GM21737 (cell line): ENCODE data around the gene LLPH.

Experiments
- ATAC-seq: cut with Tn5 transposase; IDR thresholded peaks from one replicate; pipeline ENCODE4 v1.9.1; 2021; ENCODE audit warnings: mild to moderate bottlenecking, moderate library complexity; ENCODE audit not compliant: unreplicated experiment

Gene LLPH

DNA sequence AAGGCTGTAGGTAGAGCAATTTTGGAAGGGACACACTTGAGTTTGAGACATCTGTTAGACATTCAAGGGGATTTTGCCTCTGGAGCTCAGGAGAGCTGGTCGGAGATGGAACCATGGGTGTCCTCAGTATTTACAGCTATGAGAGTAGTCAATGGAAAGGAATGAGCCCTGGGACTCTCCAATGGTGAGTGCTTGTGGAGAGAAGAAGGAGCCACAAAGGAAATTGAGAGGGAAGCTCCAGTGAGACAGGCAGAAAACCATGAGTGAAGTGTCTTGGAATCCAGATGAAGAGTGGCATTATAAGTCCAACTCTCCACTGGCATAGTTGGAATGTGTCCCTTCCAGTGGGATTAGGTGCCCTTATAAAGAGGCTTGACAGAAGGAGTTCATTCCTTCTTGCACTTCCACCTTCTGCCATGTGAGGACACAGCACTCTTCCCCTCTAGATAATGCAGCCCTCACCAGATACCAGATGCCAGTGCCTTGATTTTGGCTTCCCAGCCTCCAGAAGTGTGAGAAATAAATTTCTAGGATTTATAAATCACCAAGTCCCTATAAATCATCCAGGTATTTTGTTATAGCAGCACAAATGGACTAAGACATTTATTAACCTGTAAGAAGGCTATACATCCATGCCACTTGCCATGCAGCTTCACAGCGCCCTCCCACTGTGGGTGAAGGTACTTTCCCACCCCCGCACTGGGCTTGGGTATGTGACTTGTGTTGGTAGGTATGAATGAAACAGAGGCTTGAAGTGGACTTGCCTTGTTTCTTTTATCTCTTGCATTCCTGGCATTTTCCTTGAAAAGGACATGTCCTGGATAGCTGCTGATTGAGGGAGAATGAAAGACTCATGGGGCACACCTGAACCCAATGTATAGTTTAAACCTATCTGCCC lies 27.3 kb downstream of the LLPH start:
- ATAC-seq = no peak

DNA sequence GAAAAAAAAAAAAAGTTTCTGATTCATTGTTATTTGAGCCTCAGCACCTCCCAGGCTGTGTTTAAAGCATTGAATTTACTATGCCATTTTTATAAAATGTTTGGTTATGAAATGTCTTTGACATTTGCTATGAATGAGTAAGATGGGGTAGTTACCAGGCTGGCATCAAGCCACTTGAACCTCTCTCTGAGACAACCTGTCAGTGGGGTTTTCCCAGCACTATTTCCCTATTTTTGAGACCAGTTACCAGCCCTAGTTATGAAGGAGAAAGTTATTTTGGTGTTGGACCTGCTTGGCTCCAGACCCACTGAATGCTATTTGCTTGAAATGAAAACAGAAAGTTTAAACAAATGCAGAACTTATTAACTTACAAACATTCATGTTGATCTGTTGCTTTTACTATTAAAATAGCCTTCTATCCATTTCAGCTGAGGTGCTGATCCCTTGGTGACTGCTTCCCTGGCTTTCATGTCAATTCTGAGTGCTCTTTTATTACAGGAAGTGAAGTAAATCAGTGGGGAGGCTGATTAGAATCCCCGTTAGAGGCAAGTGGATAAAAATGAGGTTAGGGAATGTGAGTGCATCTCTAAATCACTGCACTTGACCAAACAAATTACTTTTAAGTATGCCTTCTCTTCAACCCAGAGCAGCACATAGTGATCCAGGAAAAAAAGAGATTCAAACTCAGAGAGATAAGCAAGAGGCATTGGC lies 37.8 kb downstream of the LLPH start:
- ATAC-seq = no peak

DNA sequence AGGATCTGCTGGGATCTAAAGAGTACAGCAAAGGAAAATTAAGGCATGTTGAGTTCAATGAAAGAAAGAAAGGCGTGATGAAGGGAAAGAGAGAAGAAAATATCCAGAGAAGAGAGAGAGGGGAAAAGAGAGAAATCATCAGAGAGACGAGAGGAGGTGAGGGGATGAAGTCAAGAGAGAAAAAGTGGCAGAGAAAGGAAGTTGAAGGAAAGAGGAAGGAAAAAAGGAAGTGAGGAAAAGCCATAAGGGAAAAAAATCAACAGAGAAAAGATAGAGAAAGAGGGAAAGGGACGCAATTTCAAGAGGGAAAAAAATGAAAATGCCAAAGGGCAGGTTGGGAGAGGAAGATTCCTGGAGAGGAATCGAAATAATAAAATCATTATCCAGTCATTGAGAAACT lies 40.4 kb downstream of the LLPH start:
- ATAC-seq = no peak

DNA sequence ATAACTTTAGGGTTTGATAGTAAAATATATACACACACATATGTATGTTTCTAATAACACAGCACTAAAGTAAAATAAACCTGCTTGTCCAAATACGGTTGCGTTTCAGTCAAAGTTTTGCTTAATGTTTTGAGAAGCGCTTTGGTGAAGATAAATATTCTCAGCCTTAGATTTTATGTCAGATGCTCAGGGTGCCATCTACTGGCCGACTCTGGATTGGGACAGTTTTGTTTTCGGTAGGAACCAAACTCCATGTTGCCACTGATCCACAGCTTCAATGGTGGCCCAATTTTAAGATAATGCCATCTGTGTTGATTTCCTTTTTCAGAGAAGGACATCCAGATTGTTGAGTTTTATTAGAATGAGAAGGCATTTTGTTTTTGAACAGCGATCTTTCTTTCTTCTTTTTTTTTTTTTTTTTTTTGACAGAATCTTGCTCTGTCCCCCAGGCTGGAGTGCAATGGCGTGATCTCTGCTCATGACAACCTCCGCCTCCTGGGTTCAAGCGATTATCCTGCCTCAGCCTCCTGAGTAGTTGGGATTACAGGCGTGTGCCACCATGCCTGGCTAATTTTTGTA lies 43.1 kb downstream of the LLPH start:
- no peak for ATAC-seq

DNA sequence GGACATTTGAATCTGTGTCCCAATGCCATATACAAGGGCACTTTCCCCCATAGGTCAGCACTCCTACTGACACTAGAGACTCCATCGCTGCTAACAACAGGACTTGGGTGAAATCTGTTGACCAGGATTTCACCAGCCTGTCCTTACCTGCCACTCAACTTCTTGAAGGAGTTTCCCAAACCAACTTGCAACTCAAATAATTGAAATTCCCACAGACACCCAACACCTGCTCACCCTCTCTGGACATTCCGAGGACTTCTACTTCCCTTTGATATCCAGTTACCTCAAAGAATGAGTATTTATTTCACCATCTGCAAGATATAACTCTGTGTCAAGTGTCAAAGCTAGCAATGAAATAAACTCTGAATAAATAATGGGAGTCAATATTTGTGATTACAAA lies 44.6 kb downstream of the LLPH start:
- ATAC-seq = no peak

DNA sequence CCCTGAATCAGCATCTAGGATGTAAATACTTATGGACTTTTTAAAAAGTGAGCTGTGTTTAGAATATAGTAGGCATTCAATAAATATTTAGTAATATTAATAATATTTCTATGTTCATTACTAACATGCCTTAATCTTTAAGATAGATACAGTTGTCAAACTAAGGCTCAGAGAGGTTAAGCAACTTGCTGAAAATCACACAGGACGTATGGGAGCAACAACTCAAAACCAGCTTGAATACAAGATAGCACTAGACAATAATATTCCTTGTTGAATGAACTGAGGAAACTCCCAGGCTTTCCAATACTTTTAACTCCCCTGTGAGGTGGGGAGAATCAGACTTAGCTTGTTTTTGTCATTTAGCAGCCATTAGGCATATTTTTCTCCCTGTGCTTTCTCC lies 45.3 kb downstream of the LLPH start:
- no peak for ATAC-seq

DNA sequence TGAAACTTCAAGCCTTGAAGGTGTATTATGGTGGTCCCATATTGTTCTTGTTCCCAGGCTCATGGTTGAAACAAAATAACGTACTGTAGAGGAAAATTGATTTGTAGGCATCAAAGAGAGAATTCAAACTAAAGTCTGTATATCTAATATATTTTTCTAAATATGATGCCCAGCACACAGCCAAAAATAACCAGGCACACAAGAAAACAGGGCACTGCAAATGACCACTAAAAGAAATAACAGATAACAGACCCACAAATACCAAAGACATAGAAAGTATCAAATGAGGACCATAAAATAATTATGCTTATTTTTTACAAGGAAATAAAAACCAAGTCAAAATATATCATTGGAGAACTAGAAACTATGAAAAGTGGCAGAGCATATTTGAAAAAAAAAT lies 46.8 kb downstream of the LLPH start:
- no peak for ATAC-seq

DNA sequence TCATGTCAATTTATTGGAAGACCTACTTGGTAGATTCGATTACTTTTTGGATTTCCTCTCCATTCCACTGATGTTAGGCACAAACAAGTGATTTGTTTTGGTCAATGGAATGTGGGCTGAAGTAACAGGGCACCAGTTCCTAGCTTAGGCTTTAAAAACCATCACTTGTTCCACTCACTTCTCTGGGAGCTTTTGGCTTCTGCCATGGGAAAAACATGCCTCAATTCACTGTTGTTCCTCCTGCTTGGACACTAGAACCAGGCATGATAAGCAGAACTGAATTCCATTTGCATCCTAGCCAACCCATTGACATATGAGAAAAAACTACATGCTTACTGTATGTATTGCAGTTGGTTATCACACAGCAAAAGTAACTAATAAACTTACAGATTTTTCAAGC lies 47.8 kb downstream of the LLPH start:
- no peak for ATAC-seq

DNA sequence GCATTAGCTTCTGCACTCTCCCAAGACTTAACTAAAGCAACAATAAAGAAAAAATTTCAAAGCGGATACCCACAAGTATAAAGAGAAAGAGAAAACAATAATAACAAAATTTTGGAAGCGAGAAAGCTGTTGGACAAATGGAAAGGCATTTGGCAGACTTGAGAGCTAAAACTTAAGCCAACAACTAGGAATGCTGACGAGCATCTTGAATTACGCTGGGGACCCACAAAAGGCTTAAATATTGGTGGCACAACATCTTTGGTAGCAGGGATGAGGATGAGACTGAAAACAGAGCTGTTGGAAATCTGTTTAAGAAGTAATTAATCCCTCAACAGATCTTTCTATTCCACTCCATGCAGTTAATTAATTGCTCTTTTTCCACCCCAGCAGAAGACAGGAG lies 49.8 kb downstream of the LLPH start:
- ATAC-seq = no peak

DNA sequence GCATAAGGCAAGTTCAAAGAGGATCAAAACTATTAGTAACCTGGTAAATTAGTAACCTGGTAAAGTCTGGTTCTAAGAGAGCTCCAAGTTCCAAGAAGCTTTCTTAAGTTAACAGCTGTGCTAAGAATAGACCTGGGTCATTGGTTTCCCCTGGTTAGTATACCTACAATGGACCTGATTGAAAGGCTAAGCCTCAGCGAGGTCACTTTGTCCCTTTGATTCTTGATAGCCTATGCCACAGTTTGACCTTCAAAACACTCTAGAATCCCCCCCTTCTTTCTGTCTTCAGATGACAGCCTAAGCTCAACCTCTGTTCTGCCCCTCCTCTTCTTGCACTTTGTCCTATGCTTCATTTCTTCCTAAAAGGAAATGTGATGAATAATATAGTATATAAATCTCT lies 53.0 kb downstream of the LLPH start:
- ATAC-seq = no peak

DNA sequence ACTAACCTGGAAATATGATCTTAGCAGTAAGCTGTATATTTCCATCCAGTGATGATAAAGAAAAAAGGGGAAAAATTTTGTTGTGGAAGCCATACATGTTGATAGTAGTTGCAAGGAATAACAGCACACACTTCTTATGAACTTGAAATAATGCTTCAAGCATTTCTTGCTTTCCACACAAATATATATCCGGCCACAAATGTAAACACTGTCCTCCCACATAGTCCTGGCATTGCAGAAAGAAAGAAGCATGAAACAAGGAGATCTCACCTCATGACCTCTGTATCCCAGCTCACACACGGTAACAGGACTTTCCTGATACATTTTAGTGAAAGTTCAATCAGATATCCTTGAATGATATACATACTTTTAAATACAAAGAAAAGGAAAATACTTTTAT lies 56.0 kb downstream of the LLPH start:
- ATAC-seq = no peak

DNA sequence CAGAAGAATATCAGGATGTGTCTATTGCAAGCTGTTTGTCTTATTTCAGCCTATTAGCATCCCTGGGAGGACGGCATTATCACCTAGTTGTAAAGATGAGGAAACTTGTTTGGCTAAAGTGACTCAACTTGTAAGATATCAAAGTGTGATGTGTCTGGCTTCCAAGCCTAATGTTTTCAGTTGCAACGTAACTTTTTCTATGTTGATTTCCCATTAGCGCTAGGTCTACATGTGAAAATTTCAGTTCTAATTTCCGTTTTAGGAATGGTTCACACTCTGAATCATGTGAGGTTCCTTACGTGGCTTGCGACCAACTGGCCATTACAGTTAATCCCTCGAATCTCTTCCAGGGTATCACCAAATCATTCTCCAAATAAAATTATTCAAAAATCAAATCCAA lies 58.0 kb downstream of the LLPH start:
- ATAC-seq = peak; percentile 48

DNA sequence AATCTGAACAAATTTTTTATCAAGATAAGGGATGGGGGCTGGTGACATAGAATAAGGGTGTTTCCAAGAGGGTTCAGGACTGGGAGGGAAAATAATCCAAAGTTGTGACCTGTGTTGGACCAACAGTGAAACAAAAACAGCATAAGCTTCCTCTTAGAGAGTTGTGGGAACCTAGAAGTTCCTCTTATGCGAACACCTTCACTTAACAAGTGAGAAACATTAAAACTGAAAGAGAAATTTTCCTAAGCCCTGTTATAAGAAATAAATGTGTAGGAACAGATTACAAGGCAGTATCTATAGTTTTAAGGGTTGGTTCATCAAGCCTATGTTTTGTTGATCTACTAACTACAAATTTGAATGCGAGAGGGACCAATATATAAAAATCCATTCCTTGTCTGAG lies 58.4 kb downstream of the LLPH start:
- peak; percentile 63 for ATAC-seq

DNA sequence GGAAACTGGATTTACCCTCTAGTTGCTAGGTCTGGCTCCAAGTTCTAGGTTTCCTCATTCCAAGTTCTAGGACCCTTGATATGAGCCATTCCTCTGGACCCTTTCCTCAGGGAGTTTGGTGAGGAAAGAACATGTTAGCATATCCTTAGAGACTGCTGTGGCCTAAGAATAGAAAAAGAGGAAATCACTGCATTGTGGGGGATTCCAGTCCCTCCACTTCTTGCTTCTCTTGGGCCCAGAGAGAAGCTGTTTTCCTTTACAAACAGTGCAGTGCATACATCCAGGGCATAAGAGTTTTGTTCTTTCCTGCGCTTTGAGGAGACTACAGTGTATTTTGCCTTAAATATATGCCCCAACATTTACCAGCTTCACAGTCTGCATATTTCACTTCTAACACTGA lies 59.0 kb downstream of the LLPH start:
- ATAC-seq = no peak

DNA sequence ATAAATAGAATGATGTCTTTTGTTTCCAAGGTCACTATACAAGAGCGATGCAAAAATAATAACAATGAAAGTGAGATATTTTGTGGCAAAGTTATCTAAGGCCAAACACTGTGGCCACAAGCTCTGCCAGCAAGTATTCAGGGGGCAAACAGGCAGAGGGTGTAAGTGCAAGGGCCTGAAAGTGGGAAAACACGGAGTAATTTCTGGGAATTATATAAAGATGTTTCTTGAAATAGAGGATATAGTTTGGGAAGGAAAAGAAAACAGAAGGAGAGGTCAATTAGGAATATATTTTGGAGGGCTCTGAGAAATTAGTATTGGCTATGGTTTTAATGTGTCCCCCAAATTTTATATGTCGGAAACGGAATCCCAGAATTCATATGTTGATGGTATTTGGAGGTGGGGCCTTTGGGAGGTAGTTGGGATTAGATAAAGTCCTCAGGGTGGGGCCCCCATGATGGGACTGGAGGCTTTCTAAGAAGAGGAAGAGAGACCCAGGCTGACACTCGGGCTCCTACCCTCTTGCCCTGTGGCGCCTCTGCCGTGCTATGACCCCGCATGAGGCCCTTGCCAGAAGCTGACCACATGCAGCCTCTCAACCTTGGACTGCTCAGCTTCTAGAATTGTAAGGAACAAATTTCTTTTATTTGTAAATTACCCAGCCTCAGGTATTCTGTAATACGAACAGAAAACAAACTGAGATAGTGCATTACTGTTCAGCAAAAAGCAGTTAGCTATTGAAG lies 60.0 kb downstream of the LLPH start:
- ATAC-seq = no peak

DNA sequence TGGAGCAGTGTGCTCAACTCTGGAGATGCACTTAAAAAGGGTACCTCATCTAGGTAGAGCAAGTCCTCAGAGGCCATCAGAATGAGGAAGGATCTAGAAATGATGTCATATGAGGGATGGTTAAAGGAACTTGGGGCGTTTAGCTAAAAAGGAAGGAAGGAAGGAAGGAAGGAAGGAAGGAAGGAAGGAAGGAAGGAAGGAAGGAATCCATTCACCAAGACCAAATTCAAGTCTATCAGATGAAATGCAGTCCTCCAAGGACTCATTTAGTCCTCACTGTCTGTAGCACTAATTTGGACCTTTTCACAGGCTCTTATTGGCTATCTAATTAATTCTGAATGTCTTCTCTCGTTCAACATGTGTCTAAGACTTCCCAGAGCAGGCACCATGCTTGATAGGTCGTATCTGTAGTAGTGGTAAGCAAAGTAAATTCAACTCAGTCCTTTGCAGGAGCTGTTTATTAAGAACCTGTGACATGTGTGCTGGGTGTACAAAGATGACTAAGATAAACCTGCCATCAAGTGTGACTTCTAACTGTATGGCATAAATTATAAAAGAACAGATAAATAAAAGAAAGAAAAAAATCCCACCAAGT lies 63.5 kb downstream of the LLPH start:
- ATAC-seq = peak; percentile 11
